ENCODE results near the gene WDR72. TPM values are rescaled to one million over a fixed set of nuclear protein-coding genes. Genes with fewer than 3 reads are reported as not detected.

WDR72 gene
- total and polyA plus RNA-seq, 11 donors = 0.01 to 0.11 (median 0.08) TPM; not detected in 8

DNA sequence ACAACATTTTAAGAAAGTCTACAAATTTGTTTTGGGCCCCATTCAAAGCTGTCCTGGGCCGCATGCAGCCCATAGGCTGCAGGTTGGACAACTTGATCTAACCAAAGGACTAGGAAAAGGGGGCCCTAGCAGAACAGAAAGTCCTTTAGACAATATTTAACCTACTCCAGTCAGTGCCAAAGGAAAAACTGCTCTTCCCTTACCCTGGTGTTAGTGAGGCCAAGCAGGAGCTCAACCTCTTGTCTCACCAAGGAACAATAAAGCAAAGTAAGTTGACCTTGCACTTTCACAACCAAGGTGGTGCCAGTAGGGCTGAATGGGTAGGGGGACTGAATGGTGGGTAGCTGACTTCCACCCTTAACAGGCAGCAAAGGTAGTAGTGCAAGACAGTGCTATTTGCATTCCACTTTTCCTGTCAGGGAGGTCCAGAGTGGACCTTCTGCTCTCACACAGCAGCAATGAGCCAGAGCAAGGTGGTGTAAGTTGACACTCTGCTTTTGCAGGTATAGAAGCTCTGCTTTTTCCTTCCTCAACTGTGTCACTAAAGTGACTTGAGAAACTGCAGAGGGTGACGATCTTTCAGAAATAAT, 124.9 kb downstream of the WDR72 start:
- ATAC-seq (no peak), DNase-seq (no peak)
- TF ChIP-seq, protein P1, sequence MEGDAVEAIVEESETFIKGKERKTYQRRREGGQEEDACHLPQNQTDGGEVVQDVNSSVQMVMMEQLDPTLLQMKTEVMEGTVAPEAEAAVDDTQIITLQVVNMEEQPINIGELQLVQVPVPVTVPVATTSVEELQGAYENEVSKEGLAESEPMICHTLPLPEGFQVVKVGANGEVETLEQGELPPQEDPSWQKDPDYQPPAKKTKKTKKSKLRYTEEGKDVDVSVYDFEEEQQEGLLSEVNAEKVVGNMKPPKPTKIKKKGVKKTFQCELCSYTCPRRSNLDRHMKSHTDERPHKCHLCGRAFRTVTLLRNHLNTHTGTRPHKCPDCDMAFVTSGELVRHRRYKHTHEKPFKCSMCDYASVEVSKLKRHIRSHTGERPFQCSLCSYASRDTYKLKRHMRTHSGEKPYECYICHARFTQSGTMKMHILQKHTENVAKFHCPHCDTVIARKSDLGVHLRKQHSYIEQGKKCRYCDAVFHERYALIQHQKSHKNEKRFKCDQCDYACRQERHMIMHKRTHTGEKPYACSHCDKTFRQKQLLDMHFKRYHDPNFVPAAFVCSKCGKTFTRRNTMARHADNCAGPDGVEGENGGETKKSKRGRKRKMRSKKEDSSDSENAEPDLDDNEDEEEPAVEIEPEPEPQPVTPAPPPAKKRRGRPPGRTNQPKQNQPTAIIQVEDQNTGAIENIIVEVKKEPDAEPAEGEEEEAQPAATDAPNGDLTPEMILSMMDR (IDR thresholded peaks at IDR 0.05) = no peak
- TF ChIP-seq POLR2A (IDR thresholded peaks at IDR 0.05) = no peak
- Histone ChIP-seq H3K4me1 (no peaks in the 10 kb centered on the region), H3K4me3 (no peak overlapping the region), H3K9me3 (peaks cover 0 to 9% (median 0%) of the 10 kb centered on the region in 12 donors), H3K36me3 (no peaks in the 10 kb centered on the region), H3K27ac (no peak overlapping the region), H3K27me3 (no peaks in the 10 kb centered on the region)
- 76 to 86% (median 85%) methylated on average over 2 of the region's 2 CpGs for WGBS, 4 donors
- intact Hi-C loops (cut with DNase I) = no loop called here

DNA sequence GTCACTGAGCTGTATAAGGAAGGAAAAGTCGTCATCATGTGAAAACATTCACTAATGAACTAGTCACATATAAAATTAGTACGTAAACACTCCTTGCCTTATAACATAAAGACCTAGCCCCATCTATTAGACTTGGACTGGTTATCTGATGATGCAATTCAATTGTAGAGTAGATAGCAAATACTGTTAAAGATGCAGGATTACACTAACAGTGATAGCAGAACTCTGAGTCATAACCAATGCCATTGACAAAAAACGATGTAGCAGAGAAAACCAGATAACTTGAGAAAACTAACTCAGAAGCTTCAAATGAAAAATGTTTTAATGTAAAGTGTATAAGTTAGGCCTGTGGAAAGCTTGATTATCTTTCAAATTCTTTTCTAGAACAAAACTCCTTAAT, 132.2 kb downstream of the WDR72 start:
- no peak overlapping the region for H3K27ac ChIP-seq
- H3K4me1 ChIP-seq = no peaks in the 10 kb centered on the region
- intact Hi-C loops (cut with DNase I) = no loop called here
- ATAC-seq = no peak
- H3K4me3 ChIP-seq = no peak overlapping the region
- no peaks in the 10 kb centered on the region for H3K36me3 ChIP-seq
- peaks cover 0 to 6% (median 0%) of the 10 kb centered on the region in 12 donors for H3K9me3 ChIP-seq
- no peak for DNase-seq
- TF ChIP-seq, protein P1 (IDR thresholded peaks at IDR 0.05) = no peak
- TF ChIP-seq POLR2A (IDR thresholded peaks at IDR 0.05) = no peak
- WGBS, 4 donors = 64 to 81% (median 71%) methylated on average over 3 of the region's 3 CpGs
- H3K27me3 ChIP-seq = no peaks in the 10 kb centered on the region

DNA sequence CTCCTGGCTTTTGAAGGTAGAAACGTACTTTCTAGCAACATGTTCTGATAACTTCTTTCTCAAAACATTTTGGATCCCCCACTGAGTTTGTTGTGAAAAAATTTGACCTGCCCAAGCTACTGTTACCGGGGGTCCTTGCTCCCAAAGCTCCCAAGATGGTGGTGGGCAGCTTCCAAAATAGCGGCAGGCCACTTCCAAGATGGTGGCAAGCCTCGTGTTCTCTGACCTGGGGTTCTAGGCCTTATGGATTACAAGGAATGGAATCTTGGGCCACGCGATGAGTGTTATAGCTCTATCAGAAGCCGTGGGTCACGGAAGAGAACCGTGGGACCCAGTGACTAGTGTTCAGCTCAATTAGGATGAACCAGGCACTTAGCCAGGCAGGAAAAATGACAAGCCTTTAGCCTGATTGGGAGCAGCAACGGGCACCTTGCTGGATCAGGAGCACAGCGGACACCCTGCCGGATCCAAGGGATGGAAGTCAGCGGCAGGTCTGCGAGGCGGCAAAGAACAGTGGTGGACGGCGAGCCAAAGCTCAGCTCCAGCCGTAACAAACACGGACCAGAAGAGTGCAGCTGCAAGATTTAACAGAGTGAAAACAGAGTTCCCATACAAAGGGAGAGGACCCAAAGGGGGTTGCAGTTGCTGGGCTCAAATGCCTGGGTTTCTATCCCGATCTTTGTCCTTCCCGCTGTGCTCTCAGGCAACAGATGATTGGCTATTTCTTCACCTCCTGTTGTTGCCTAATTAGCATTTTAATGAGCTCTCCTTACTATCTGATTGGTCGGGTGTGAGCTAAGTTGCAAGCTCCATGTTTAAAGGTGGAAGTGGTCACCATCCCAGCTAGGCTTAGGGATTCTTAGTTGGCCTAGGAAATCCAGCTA, 133.3 kb downstream of the WDR72 start:
- Histone ChIP-seq H3K36me3 (no peaks in the 10 kb centered on the region), H3K4me3 (no peak overlapping the region), H3K27ac (no peak overlapping the region), H3K9me3 (no peaks in the 10 kb centered on the region), H3K27me3 (no peaks in the 10 kb centered on the region), H3K4me1 (no peaks in the 10 kb centered on the region)
- 87 to 91% (median 88%) methylated on average over 22 of the region's 22 CpGs for WGBS, 4 donors
- intact Hi-C loops (cut with DNase I) = no loop called here
- DNase-seq (no peak), ATAC-seq (no peak)
- TF ChIP-seq, protein P1 (IDR thresholded peaks at IDR 0.05) = no peak
- no peak for TF ChIP-seq POLR2A (IDR thresholded peaks at IDR 0.05)

- ATAC-seq (no peak), DNase-seq (no peak)
- intact Hi-C loops (cut with DNase I) = no loop called here
- H3K27me3 ChIP-seq = no peaks in the 10 kb centered on the region
- H3K27ac ChIP-seq = no peak overlapping the region
- TF ChIP-seq, protein P1 (IDR thresholded peaks at IDR 0.05) = no peak
- TF ChIP-seq POLR2A (IDR thresholded peaks at IDR 0.05) = no peak
- H3K4me3 ChIP-seq = no peak overlapping the region
- H3K36me3 ChIP-seq = no peaks in the 10 kb centered on the region
- no peaks in the 10 kb centered on the region for H3K4me1 ChIP-seq
- H3K9me3 ChIP-seq = no peaks in the 10 kb centered on the region
These were observed 134.2 kb downstream of the WDR72 start for GRCh38 chr15:53625260-53625659.

All from heart left ventricle (tissue), 16 donors.